ENCODE measurements around the gene ITPRID1. TPM values are rescaled to one million over a fixed set of nuclear protein-coding genes. Genes with fewer than 3 reads are reported as not detected.

Gene ITPRID1
- total RNA-seq, 2 experiments from 2014 or later = not detected

- no peak overlapping the region for H3K27ac ChIP-seq (ENCODE audit: low read depth in 1 of 2, low read length in 2 of 2)
- intact Hi-C loops (cut with DNase I, micrococcal nuclease) = no loop called here
- H3K36me3 ChIP-seq (ENCODE audit: insufficient read depth, low read length) = no peaks in the 10 kb centered on the region
- no peak overlapping the region for H3K4me3 ChIP-seq (ENCODE audit: low read length)
- no peak for DNase-seq
- ChIA-PET CTCF (no interaction called here), POLR2A (no interaction called here)
- no peak for TF ChIP-seq CTCF (IDR thresholded peaks at IDR 0.05)
- Mint-ChIP-seq H3K4me1 (ENCODE audit: low read depth) (no peaks in the 10 kb centered on the region), H3K36me3 (ENCODE audit: low read depth) (no peaks in the 10 kb centered on the region), H3K9me3 (peaks cover 4% of the 10 kb centered on the region), H3K4me3 (no peak overlapping the region), H3K27ac (no peak overlapping the region), H3K27me3 (no peaks in the 10 kb centered on the region)
- no peaks in the 10 kb centered on the region for H3K9me3 ChIP-seq (ENCODE audit: control insufficient read depth in 1 of 2, insufficient read depth in 1 of 2, low read length in 2 of 2)
- ATAC-seq (ENCODE audit: poor library complexity) = no peak
- no peaks in the 10 kb centered on the region for H3K4me1 ChIP-seq (ENCODE audit: insufficient read depth, low read length)
- no peaks in the 10 kb centered on the region for H3K27me3 ChIP-seq (ENCODE audit: control insufficient read depth in 1 of 2, insufficient read depth in 2 of 2, low read length in 2 of 2)
Observed at GRCh38 chr7:31583526-31583925, 69.6 kb downstream of the ITPRID1 start.

GRCh38 chr7:31583942-31584341, 70.1 kb downstream of the ITPRID1 start:
- ChIA-PET CTCF (no interaction called here), POLR2A (no interaction called here)
- H3K36me3 Mint-ChIP-seq (ENCODE audit: low read depth) = no peaks in the 10 kb centered on the region
- Histone ChIP-seq H3K27me3 (ENCODE audit: control insufficient read depth in 1 of 2, insufficient read depth in 2 of 2, low read length in 2 of 2) (no peaks in the 10 kb centered on the region), H3K36me3 (ENCODE audit: insufficient read depth, low read length) (no peaks in the 10 kb centered on the region), H3K4me1 (ENCODE audit: insufficient read depth, low read length) (no peaks in the 10 kb centered on the region), H3K27ac (ENCODE audit: low read depth in 1 of 2, low read length in 2 of 2) (no peak overlapping the region), H3K4me3 (ENCODE audit: low read length) (no peak overlapping the region), H3K9me3 (ENCODE audit: control insufficient read depth in 1 of 2, insufficient read depth in 1 of 2, low read length in 2 of 2) (no peaks in the 10 kb centered on the region)
- no peaks in the 10 kb centered on the region for H3K4me1 Mint-ChIP-seq (ENCODE audit: low read depth)
- H3K4me3 Mint-ChIP-seq = no peak overlapping the region
- peaks cover 4% of the 10 kb centered on the region for H3K9me3 Mint-ChIP-seq
- no peak overlapping the region for H3K27ac Mint-ChIP-seq
- no peak for TF ChIP-seq CTCF (IDR thresholded peaks at IDR 0.05)
- intact Hi-C loops (cut with DNase I, micrococcal nuclease) = no loop called here
- H3K27me3 Mint-ChIP-seq = no peaks in the 10 kb centered on the region
- no peak for ATAC-seq (ENCODE audit: poor library complexity)
- no peak for DNase-seq

- DNase-seq (no peak), ATAC-seq (ENCODE audit: poor library complexity) (no peak)
- no peak overlapping the region for H3K27ac Mint-ChIP-seq
- TF ChIP-seq CTCF (IDR thresholded peaks at IDR 0.05) = no peak
- no peaks in the 10 kb centered on the region for H3K4me1 Mint-ChIP-seq (ENCODE audit: low read depth)
- Histone ChIP-seq H3K36me3 (ENCODE audit: insufficient read depth, low read length) (no peaks in the 10 kb centered on the region), H3K27ac (ENCODE audit: low read depth in 1 of 2, low read length in 2 of 2) (no peak overlapping the region), H3K9me3 (ENCODE audit: control insufficient read depth in 1 of 2, insufficient read depth in 1 of 2, low read length in 2 of 2) (peaks cover 0 to 8% of the 10 kb centered on the region in 2 experiments), H3K27me3 (ENCODE audit: control insufficient read depth in 1 of 2, insufficient read depth in 2 of 2, low read length in 2 of 2) (no peaks in the 10 kb centered on the region), H3K4me1 (ENCODE audit: insufficient read depth, low read length) (no peaks in the 10 kb centered on the region), H3K4me3 (ENCODE audit: low read length) (no peak overlapping the region)
- no peak overlapping the region for H3K4me3 Mint-ChIP-seq
- no peaks in the 10 kb centered on the region for H3K36me3 Mint-ChIP-seq (ENCODE audit: low read depth)
- H3K9me3 Mint-ChIP-seq = peaks cover 4% of the 10 kb centered on the region
- CTCF ChIA-PET = no interaction called here
- intact Hi-C loops (cut with DNase I, micrococcal nuclease) = no loop called here
- H3K27me3 Mint-ChIP-seq = no peaks in the 10 kb centered on the region
- POLR2A ChIA-PET = no interaction called here
Observed at GRCh38 chr7:31595390-31595789, 81.5 kb downstream of the ITPRID1 start.

All from CD4-positive, alpha-beta T cell (primary cell).